HepG2 (cell line): Measurements from ENCODE around the gene METTL23. TPM values are rescaled to one million over a fixed set of nuclear protein-coding genes. Genes with fewer than 3 reads are reported as not detected.
A peak's percentile ranks its signal among the peaks of the same experiment; 100 is the strongest.

Experiments used
- ATAC-seq: fragments of 200-7000 bp; cut with Tn5 transposase; 3 replicates; pipeline ENCODE4 v1.9.1; 2020; ENCODE audit warnings: mild to moderate bottlenecking, moderate library complexity
- BruUV-seq: library from RNA; stranded (reverse); fragments of 400-500 nt; replicated peaks from 2 replicates; lab custom pipeline; 2021; lab: Mats Ljungman, UMichigan
- CTCF ChIA-PET: fragments of 300-600 bp; formaldehyde crosslinking; extraction: SDS; loops from one replicate; lab custom pipeline; 2021; ENCODE audit warnings: low total read pairs, inconsistent platforms, low intra/inter-chr PET ratio; lab: Yijun Ruan, JAX
- POLR2A ChIA-PET: fragments of 350-600 bp; sonication (Branson Sonifier 250); formaldehyde crosslinking; loops from one replicate; lab custom pipeline; 2020; ENCODE audit warnings: antibody characterized with exemption, inconsistent platforms; lab: Yijun Ruan, JAX
- DNase-seq: peaks from one replicate; pipeline ENCODE4 v3.0.0-alpha.2; 2015; ENCODE audit warnings: low spot score
- FAIRE-seq: peaks from 3 replicates; lab custom pipeline; 2011; peaks lifted over from hg19 to GRCh38; lab: Jason Lieb, UNC
- H2AFZ ChIP-seq: one replicate; pipeline ENCODE4 v1.6.1; 2011; ENCODE audit warnings: low read length, inconsistent platforms
- H3K27ac ChIP-seq: fragments of 300-600 bp; 3 replicates; pipeline ENCODE4 v1.8.0; 2011; ENCODE audit warnings: mixed run types, mild to moderate bottlenecking, mixed read lengths, low read length, inconsistent platforms; ENCODE audit not compliant: insufficient read depth; ENCODE audit errors: extremely low read length
- H3K27me3 ChIP-seq, 2 experiments: fragments of 200-600 bp in 1 of 2; 2 replicates in 1 of 2; 3 replicates in 1 of 2; pipeline versions ENCODE4 v1.6.0 to v1.8.0; 2011; ENCODE audit warnings: low read length in 2 of 2, mild to moderate bottlenecking in 2 of 2, moderate library complexity in 2 of 2, inconsistent platforms in 1 of 2; ENCODE audit not compliant: insufficient read depth in 2 of 2, control insufficient read depth in 1 of 2
- H3K36me3 ChIP-seq, 2 experiments: fragments of 200-600 bp in 1 of 2; replicated peaks in 1 of 2; 2 replicates in 1 of 2; 3 replicates in 1 of 2; pipeline versions ENCODE4 v1.5.1 to v1.8.0; 2011; ENCODE audit warnings: low read length in 2 of 2, inconsistent platforms in 1 of 2; ENCODE audit not compliant: insufficient read depth in 2 of 2, control insufficient read depth in 1 of 2
- H3K4me1 ChIP-seq: 2 replicates; pipeline ENCODE4 v1.5.1; 2012; ENCODE audit warnings: low read length, inconsistent platforms; ENCODE audit not compliant: insufficient read depth
- H3K4me2 ChIP-seq: 2 replicates; pipeline ENCODE4 v1.6.0; 2011; ENCODE audit warnings: low read depth, low read length, inconsistent platforms
- H3K4me3 ChIP-seq, 3 experiments: fragments of 200-600 bp in 1 of 3; sonication (generic), shearing (Covaris generic) in 1 of 3; replicated peaks in 1 of 3; 2 replicates each; pipeline ENCODE4 v1.5.1; 2011 to 2016; ENCODE audit warnings: low read length in 3 of 3, inconsistent platforms in 2 of 3, low read depth in 2 of 3, mild to moderate bottlenecking in 2 of 3, control low read depth in 1 of 3, mixed read lengths in 1 of 3; ENCODE audit not compliant: insufficient read depth in 1 of 3
- H3K79me2 ChIP-seq: one replicate; pipeline ENCODE4 v1.6.1; 2011; ENCODE audit warnings: low read length, inconsistent platforms; ENCODE audit not compliant: insufficient read depth
- H3K9ac ChIP-seq: 2 replicates; pipeline ENCODE4 v1.6.0; 2011; ENCODE audit warnings: mild to moderate bottlenecking, low read depth, low read length, inconsistent platforms; ENCODE audit not compliant: insufficient read depth
- H3K9me3 ChIP-seq: 2 replicates; pipeline ENCODE4 v1.5.1; 2012; ENCODE audit warnings: mild to moderate bottlenecking, low read length
- H4K20me1 ChIP-seq: 2 replicates; pipeline ENCODE4 v1.6.0; 2011; ENCODE audit warnings: inconsistent platforms, mild to moderate bottlenecking, low read length, moderate library complexity; ENCODE audit not compliant: insufficient read depth
- CC2D1A ChIP-seq: sonication (generic); formaldehyde crosslinking; IDR thresholded peaks from 2 replicates; pipeline ENCODE4 v1.8.1; 2023; ENCODE audit warnings: mild to moderate bottlenecking, missing genetic modification reagents
- ETV5 ChIP-seq: IDR thresholded peaks from 2 replicates; pipeline ENCODE4 v1.6.1; 2018; ENCODE audit warnings: missing biosample characterization, missing genetic modification reagents, inconsistent platforms, borderline replicate concordance
- FOXA3 ChIP-seq: IDR thresholded peaks from 2 replicates; pipeline ENCODE4 v1.6.1; 2016; ENCODE audit warnings: missing genetic modification reagents, missing compliant biosample characterization
- HDAC2 ChIP-seq: sonication (generic); formaldehyde crosslinking; IDR thresholded peaks from 2 replicates; pipeline ENCODE4 v1.4.0; 2020; ENCODE audit warnings: missing genetic modification reagents
- KDM5B ChIP-seq: sonication (generic); formaldehyde crosslinking; IDR thresholded peaks from 2 replicates; pipeline ENCODE4 v1.4.0; 2020; ENCODE audit warnings: missing genetic modification reagents, mild to moderate bottlenecking, borderline replicate concordance
- NBN ChIP-seq: fragments of 450-650 bp; conservative IDR thresholded peaks from 2 replicates; pipeline ENCODE4 v1.6.1; 2017
- SAFB2 ChIP-seq: sonication (generic); formaldehyde crosslinking; IDR thresholded peaks from 2 replicates; pipeline ENCODE4 v1.5.1; 2020; ENCODE audit warnings: missing genetic modification reagents, low read depth, mild to moderate bottlenecking, borderline replicate concordance
- SRSF4 ChIP-seq: fragments of 200-400 bp; formaldehyde crosslinking; IDR thresholded peaks from one replicate; pipeline ENCODE4 v1.6.1; 2018; ENCODE audit warnings: mild to moderate bottlenecking, low read depth, low read length, moderate library complexity; ENCODE audit not compliant: poor library complexity, severe bottlenecking
- TEAD3 ChIP-seq: optimal IDR thresholded peaks from 2 replicates; pipeline ENCODE3; 2016; ENCODE audit warnings: borderline replicate concordance
- ZNF124 ChIP-seq: sonication (generic); formaldehyde crosslinking; IDR thresholded peaks from 2 replicates; pipeline ENCODE4 v1.4.0; 2020; ENCODE audit warnings: missing genetic modification reagents
- ZNF30 ChIP-seq: sonication (generic); formaldehyde crosslinking; IDR thresholded peaks from 2 replicates; pipeline ENCODE4 v1.5.0; 2020; ENCODE audit warnings: mild to moderate bottlenecking, missing genetic modification reagents
- ZNF441 ChIP-seq: sonication (generic); formaldehyde crosslinking; IDR thresholded peaks from 2 replicates; pipeline ENCODE4 v1.7.0; 2021; ENCODE audit warnings: missing genetic modification reagents, borderline replicate concordance
- ZNF749 ChIP-seq: sonication (generic); formaldehyde crosslinking; IDR thresholded peaks from 2 replicates; pipeline ENCODE4 v1.8.0; 2022; ENCODE audit warnings: mild to moderate bottlenecking, missing genetic modification reagents, moderate library complexity, borderline replicate concordance
- ZNF761 ChIP-seq: sonication (generic); formaldehyde crosslinking; conservative IDR thresholded peaks from 2 replicates; pipeline ENCODE4 v1.4.0; 2020; ENCODE audit warnings: mild to moderate bottlenecking, missing genetic modification reagents
- WGBS: methylation state at CpG from one replicate; pipeline ENCODE4 v1.1.6; 2017; ENCODE audit warnings: low lambda C conversion rate; 5-methylcytosine and 5-hydroxymethylcytosine counted together
- in situ Hi-C: cut with HindIII; loops from 2 replicates; pipeline ENCODE4 v1.10.0; 2017; ENCODE audit warnings: low pct_unique_long_range_greater_than_20kb; ENCODE audit not compliant: extremely low pct_ligation_motif_present
- intact Hi-C: fragments of 100-400 bp; cut with micrococcal nuclease; formaldehyde crosslinking; loops from one replicate; pipeline ENCODE4 v1.10.0; 2022; ENCODE audit not compliant: unreplicated experiment
- polyA plus RNA-seq, 8 experiments: library from polyadenylated mRNA; depleted of rRNA in 3 of 8; stranded (reverse) in 7 of 8; unstranded in 1 of 8; fragments of >200 nt; fragmentation: Illumina TruSeq in 4 of 8; extraction: Trizol in 4 of 8; gene quantifications; 2 replicates each; pipeline versions ENCODE4 v1.2.1 to v1.2.3, GENCODE V29; 2011 to 2016; ENCODE audit warnings: low read depth in 4 of 8, missing spikeins in 1 of 8, mixed read lengths in 1 of 8; ENCODE audit not compliant: insufficient read depth in 1 of 8
- total RNA-seq, 5 experiments: library from RNA; depleted of rRNA; stranded (reverse); fragments of >200 nt; fragmentation: Illumina TruSeq; extraction: Trizol; gene quantifications; 2 replicates each; pipeline ENCODE4 v1.2.3, GENCODE V29; 2016; ENCODE audit warnings: low read depth in 1 of 5
- TF ChIP-seq, protein P1 (sequence below): sonication (generic); formaldehyde crosslinking; IDR thresholded peaks from 2 replicates; pipeline ENCODE4 v1.4.0; 2020; ENCODE audit warnings: missing genetic modification reagents
- TF ChIP-seq, protein P2 (sequence below): sonication (generic); formaldehyde crosslinking; IDR thresholded peaks from 2 replicates; pipeline ENCODE4 v1.4.0; 2020; ENCODE audit warnings: missing genetic modification reagents

METTL23 gene
- total and polyA plus RNA-seq, 2 of the 13 experiments (the other 11 are each of a cell fraction or from before 2014, with no cell fraction given), result 39.9 to 104 TPM

DNA sequence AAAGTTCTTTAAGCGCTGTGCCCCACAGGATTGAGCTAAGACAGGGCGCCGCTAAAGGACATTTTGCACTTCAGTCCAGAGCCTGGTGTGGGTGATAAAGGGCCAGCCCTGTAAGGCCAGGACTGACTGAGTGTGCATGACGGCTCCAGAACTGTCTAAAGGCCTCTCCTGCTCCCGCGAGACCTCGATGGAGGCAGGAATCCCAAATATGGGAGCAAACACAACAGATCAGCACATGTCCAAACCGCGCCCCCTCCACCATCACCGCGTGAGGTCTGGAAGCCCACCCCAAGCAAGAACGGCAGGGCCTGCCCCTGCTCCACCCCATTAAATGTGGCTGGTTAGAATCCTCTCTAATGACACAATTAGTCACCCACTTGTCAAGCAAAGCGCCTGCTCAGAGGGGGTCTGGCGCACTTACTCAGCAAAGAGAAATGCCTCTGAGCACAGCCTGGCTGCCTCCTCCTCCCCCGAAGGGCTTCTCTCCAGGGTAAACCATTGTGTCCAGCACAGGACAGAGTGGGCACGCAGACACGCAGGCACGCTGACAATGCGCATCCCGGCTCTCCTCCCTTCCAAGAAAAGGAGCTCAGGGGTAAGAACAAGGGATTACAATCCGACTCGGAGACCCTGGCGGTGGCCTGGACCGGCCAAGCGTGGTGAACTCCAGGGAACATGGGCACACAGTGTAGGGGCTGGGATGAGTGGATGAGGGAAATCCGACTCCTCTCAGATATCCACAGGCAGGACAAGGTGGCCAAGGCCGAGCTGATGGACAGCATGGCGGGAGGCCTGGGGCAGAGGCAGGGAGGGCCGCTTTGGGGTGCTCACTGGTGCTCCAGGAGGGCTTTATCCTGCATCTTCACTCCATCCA lies 17.3 kb upstream of the METTL23 start:
- H2AFZ ChIP-seq, result no peak overlapping the region
- FAIRE-seq, result no peak
- peaks cover 45% of the 10 kb centered on the region for H3K4me1 ChIP-seq
- peak; percentile 41 for DNase-seq
- in situ Hi-C loops, result no loop called here
- intact Hi-C loops, result loop anchor here (10.0 kb wide), 1 partner anchor 155 kb away; no protein-coding TSS in a partner anchor
- H3K27me3 ChIP-seq, result no peaks in the 10 kb centered on the region
- ATAC-seq, result peak; percentile 34
- ChIA-PET CTCF (no interaction called here), POLR2A (interaction anchor here (0.8 to 3.6 kb wide), 8 partner anchors 8 to 38 kb away, joined by 4 to 20 read pairs (median 6); partner anchors contain the start of genes JMJD6, METTL23, MFSD11 and SRSF2)
- TSS peak; percentile 60 for BruUV-seq
- peaks cover 3 to 11% of the 10 kb centered on the region in 2 experiments; a peak in 3 of 5 replicates for H3K36me3 ChIP-seq
- H3K9ac ChIP-seq, result peak overlapping the region; percentile 69; the same call in 1 of the 2 replicates
- peaks cover 34% of the 10 kb centered on the region for H3K79me2 ChIP-seq
- H3K27ac ChIP-seq, result no peak overlapping the region
- no peaks in the 10 kb centered on the region for H3K9me3 ChIP-seq
- H4K20me1 ChIP-seq, result no peaks in the 10 kb centered on the region
- peak overlapping the region; percentile 82 for H3K4me2 ChIP-seq
- peak overlapping the region; percentile 61 to 76 (median 73) for H3K4me3 ChIP-seq
- WGBS, result 86% methylated on average over 25 of the region's 29 CpGs
- TF ChIP-seq ZNF749 (CRISPR knock-in tag), result no peak
- no peak for TF ChIP-seq HDAC2 (CRISPR knock-in tag)
- TF ChIP-seq TEAD3 (CRISPR knock-in tag), result no peak
- no peak for TF ChIP-seq ZNF30 (CRISPR knock-in tag)
- TF ChIP-seq ZNF124 (CRISPR knock-in tag), result no peak
- TF ChIP-seq, protein P1, sequence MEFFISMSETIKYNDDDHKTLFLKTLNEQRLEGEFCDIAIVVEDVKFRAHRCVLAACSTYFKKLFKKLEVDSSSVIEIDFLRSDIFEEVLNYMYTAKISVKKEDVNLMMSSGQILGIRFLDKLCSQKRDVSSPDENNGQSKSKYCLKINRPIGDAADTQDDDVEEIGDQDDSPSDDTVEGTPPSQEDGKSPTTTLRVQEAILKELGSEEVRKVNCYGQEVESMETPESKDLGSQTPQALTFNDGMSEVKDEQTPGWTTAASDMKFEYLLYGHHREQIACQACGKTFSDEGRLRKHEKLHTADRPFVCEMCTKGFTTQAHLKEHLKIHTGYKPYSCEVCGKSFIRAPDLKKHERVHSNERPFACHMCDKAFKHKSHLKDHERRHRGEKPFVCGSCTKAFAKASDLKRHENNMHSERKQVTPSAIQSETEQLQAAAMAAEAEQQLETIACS (CRISPR knock-in tag), result no peak
- TF ChIP-seq, protein P2, sequence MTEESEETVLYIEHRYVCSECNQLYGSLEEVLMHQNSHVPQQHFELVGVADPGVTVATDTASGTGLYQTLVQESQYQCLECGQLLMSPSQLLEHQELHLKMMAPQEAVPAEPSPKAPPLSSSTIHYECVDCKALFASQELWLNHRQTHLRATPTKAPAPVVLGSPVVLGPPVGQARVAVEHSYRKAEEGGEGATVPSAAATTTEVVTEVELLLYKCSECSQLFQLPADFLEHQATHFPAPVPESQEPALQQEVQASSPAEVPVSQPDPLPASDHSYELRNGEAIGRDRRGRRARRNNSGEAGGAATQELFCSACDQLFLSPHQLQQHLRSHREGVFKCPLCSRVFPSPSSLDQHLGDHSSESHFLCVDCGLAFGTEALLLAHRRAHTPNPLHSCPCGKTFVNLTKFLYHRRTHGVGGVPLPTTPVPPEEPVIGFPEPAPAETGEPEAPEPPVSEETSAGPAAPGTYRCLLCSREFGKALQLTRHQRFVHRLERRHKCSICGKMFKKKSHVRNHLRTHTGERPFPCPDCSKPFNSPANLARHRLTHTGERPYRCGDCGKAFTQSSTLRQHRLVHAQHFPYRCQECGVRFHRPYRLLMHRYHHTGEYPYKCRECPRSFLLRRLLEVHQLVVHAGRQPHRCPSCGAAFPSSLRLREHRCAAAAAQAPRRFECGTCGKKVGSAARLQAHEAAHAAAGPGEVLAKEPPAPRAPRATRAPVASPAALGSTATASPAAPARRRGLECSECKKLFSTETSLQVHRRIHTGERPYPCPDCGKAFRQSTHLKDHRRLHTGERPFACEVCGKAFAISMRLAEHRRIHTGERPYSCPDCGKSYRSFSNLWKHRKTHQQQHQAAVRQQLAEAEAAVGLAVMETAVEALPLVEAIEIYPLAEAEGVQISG, result no peak
- no peak for TF ChIP-seq KDM5B (CRISPR knock-in tag)
- no peak for TF ChIP-seq SRSF4
- TF ChIP-seq ZNF761, result no peak
- no peak; the same call in 1 of the 2 replicates for TF ChIP-seq ETV5 (CRISPR knock-in tag)
- TF ChIP-seq NBN, result no peak
- TF ChIP-seq CC2D1A (CRISPR knock-in tag), result no peak
- no peak for TF ChIP-seq ZNF441
- no peak for TF ChIP-seq FOXA3 (CRISPR knock-in tag)
- TF ChIP-seq SAFB2 (CRISPR knock-in tag), result no peak
